ENCODE measurements around the gene POU6F1. TPM values are rescaled to one million over a fixed set of nuclear protein-coding genes. Genes with fewer than 3 reads are reported as not detected.
A peak's percentile ranks its signal among the peaks of the same experiment; 100 is the strongest.

The POU6F1 gene
- total RNA-seq, 4 donors from 2014 or later = 13.3 to 27.2 (median 16.9) TPM

DNA sequence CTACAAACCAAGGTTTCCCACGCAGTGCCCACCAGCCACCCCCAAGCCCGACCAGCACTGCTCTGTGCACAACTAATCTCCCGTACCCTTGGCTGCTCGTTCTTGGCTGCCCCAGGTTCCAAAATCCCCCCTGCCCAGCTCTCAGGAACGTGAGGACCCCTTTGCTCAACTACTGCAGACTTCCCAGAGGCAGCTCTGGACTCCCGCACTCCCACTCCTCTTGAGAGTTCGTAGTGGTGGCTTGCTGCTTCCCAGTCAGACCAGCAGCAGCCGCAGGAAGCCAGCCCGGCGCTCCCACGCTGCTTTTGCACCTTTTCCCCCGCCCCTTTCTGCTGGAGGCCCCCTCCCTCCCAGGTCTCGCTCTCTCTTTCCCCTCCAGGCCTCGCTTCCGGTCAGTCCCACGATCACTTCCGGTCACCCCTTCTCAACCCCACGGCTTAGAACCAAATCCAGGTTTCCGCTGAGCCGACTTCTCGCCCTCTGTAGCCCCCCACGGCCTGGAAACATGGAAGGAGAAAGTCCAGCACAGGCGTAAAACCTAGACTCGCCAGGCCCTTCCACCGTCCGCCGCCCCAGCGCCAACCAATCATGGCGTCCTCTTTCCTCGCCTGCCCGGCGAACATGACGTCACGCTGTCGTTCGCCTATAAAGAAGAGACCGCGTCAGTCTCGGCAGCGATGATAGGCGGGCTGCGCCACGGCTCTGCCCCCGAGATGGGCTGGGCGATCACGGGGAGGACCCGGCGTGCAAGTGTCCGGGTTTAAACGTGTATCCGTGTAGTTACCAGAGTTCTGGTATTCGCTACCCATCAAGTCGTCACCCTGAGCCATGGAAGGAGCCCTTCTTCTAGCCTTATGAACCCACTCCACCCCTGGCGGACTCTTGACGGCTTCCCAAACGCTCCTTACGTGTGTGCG, 45.1 kb downstream of the POU6F1 start, which contains the start of gene TFCP2:
TSS of gene TFCP2 (minus strand) at position 621 of the 917 bp plus-strand sequence. CDS start 713 bp downstream, outside the sequence.
- Histone ChIP-seq H3K27me3 (no peaks in the 10 kb centered on the region), H3K36me3 (no peaks in the 10 kb centered on the region), H3K27ac (replicated peaks in 1 of 4) (peak within 1 kb of the TSS; percentile 93 to 98 (median 95)), H3K9me3 (no peaks in the 10 kb centered on the region), H3K4me1 (peaks cover 15 to 37% (median 29%) of the 10 kb centered on the region in 4 donors), H3K4me3 (peak within 1 kb of the TSS; percentile 64 to 90 (median 74))
- DNase-seq (ENCODE audit: extremely low spot score) = peak; percentile 99
- TF ChIP-seq POLR2AphosphoS5 (IDR thresholded peaks at IDR 0.05) = peak; percentile 83 to 90
- peak; percentile 13 for TF ChIP-seq EP300 (IDR thresholded peaks at IDR 0.05)
- peak; percentile 35 for TF ChIP-seq POLR2A (IDR thresholded peaks at IDR 0.05; ENCODE audit: low read depth)
- TF ChIP-seq, protein P1, sequence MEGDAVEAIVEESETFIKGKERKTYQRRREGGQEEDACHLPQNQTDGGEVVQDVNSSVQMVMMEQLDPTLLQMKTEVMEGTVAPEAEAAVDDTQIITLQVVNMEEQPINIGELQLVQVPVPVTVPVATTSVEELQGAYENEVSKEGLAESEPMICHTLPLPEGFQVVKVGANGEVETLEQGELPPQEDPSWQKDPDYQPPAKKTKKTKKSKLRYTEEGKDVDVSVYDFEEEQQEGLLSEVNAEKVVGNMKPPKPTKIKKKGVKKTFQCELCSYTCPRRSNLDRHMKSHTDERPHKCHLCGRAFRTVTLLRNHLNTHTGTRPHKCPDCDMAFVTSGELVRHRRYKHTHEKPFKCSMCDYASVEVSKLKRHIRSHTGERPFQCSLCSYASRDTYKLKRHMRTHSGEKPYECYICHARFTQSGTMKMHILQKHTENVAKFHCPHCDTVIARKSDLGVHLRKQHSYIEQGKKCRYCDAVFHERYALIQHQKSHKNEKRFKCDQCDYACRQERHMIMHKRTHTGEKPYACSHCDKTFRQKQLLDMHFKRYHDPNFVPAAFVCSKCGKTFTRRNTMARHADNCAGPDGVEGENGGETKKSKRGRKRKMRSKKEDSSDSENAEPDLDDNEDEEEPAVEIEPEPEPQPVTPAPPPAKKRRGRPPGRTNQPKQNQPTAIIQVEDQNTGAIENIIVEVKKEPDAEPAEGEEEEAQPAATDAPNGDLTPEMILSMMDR (IDR thresholded peaks at IDR 0.05) = no peak
- under 1% methylated on average over 34 of the region's 58 CpGs for WGBS
- intact Hi-C loops (cut with DNase I) = loop anchor here (5.0 kb wide), 2 partner anchors 45 to 65 kb away; partner anchors contain the start of genes DAZAP2 and POU6F1

DNA sequence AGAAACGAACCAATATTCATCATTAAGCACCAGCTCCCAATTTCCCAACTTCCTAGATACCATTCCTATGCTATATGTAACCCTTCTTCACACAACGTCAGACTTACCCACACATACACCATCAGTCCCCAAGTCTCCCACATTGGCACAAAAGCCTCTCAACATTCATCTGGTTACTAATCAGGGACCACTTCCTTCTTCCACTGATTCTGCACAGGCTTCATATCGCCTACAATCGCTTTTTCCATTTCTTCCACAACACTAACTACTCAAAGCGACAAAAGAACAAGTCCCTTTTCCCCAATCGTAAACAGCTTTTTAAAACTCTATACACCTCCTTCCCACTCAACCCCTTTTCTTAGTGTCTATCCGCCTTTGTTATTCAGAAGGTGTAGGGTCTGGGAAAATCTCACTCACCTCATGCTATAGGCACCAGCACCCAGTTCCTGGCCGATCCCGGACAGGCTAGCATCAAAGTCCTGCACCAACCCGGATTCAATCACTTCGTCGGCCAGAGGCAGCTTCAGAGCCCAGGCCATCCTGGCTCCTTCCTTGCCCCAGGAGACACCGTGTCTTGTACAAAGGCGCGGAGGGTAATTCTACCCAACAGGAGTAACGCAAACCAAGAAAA, 45.9 kb downstream of the POU6F1 start:
- H3K4me3 ChIP-seq = peak overlapping the region; percentile 64 to 90 (median 74)
- H3K36me3 ChIP-seq = no peaks in the 10 kb centered on the region
- peaks cover 15 to 37% (median 29%) of the 10 kb centered on the region in 4 donors for H3K4me1 ChIP-seq
- intact Hi-C loops (cut with DNase I) = loop anchor here (5.0 kb wide), 2 partner anchors 45 to 65 kb away; partner anchors contain the start of genes DAZAP2 and POU6F1
- peak overlapping the region; percentile 93 to 98 (median 95) for H3K27ac ChIP-seq (replicated peaks in 1 of 4)
- no peaks in the 10 kb centered on the region for H3K27me3 ChIP-seq
- TF ChIP-seq, protein P1 (IDR thresholded peaks at IDR 0.05) = no peak
- TF ChIP-seq EP300 (IDR thresholded peaks at IDR 0.05) (no peak), POLR2A (IDR thresholded peaks at IDR 0.05; ENCODE audit: low read depth) (no peak), POLR2AphosphoS5 (IDR thresholded peaks at IDR 0.05) (no peak)
- no peak for DNase-seq (ENCODE audit: extremely low spot score)
- no peaks in the 10 kb centered on the region for H3K9me3 ChIP-seq
- WGBS = 4% methylated on average over 16 of the region's 16 CpGs

DNA sequence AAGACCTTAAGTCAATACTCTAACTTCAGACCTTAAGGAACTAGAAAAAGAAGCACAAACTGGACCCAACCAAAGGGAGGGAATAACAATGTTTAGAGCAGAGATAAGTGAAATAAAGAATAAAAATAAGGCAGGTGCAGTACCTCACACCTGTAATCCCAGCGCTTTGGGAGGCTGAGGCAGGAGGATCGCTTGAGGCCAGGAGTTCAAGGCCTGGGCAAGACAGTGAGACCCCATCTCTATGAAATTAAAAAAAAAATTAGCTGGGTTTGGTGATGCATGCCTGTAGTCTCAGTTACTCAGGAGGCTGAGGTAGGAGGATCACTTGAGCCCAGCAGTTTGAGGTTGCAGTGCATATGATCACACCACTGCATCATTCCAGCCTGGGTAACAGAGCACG, 54.1 kb downstream of the POU6F1 start:
- WGBS = 65% methylated on average over 3 of the region's 3 CpGs
- Histone ChIP-seq H3K9me3 (no peaks in the 10 kb centered on the region), H3K36me3 (no peaks in the 10 kb centered on the region), H3K4me3 (no peak overlapping the region), H3K4me1 (peaks cover 0 to 15% (median 0%) of the 10 kb centered on the region in 4 donors), H3K27ac (replicated peaks in 1 of 4) (no peak overlapping the region), H3K27me3 (no peaks in the 10 kb centered on the region)
- intact Hi-C loops (cut with DNase I) = no loop called here
- no peak for DNase-seq (ENCODE audit: extremely low spot score)
- TF ChIP-seq, protein P1 (IDR thresholded peaks at IDR 0.05) = no peak
- no peak for TF ChIP-seq POLR2A (IDR thresholded peaks at IDR 0.05; ENCODE audit: low read depth)
- no peak for TF ChIP-seq EP300 (IDR thresholded peaks at IDR 0.05)
- no peak for TF ChIP-seq POLR2AphosphoS5 (IDR thresholded peaks at IDR 0.05)

DNA sequence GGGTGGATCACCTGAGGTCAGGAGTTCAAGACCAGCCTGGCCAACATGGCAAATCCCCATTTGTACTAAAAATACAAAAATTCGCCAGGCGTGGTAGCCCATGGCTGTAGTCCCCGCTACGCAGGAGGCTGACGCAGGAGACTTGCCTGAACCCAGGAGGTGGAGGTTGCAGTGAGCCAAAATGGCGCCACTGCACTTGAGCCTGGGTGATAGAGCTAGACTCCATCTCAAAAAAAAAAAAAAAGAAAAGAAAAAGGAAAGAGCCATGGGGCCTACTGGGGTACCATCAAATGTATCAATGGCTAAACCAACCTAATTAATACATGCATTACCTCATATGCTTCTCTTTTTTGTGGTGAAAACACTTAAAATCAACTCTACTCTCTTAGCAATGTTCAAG, 55.6 kb downstream of the POU6F1 start:
- Histone ChIP-seq H3K4me3 (no peak overlapping the region), H3K36me3 (no peaks in the 10 kb centered on the region), H3K4me1 (peaks cover 0 to 10% (median 0%) of the 10 kb centered on the region in 4 donors), H3K27me3 (no peaks in the 10 kb centered on the region), H3K27ac (replicated peaks in 1 of 4) (no peak overlapping the region), H3K9me3 (no peaks in the 10 kb centered on the region)
- WGBS = 97% methylated on average over 6 of the region's 6 CpGs
- TF ChIP-seq POLR2AphosphoS5 (IDR thresholded peaks at IDR 0.05) = no peak
- TF ChIP-seq POLR2A (IDR thresholded peaks at IDR 0.05; ENCODE audit: low read depth) = no peak
- no peak for TF ChIP-seq EP300 (IDR thresholded peaks at IDR 0.05)
- TF ChIP-seq, protein P1 (IDR thresholded peaks at IDR 0.05) = no peak
- DNase-seq (ENCODE audit: extremely low spot score) = no peak
- intact Hi-C loops (cut with DNase I) = no loop called here

Measured in esophagus muscularis mucosa (tissue), 4 donors.